AG10803 (cell line): Measurements from ENCODE around the gene TMEM150A.

Source experiments
- DNase-seq: peaks from one replicate; pipeline ENCODE4 v3.0.0; 2010; ENCODE audit warnings: low read depth
- H3K4me3 ChIP-seq: 2 replicates; pipeline ENCODE4 v1.5.1; 2011; ENCODE audit warnings: mild to moderate bottlenecking, low read length, control low read depth
- CTCF ChIP-seq: conservative IDR thresholded peaks from 2 replicates; pipeline ENCODE4 v1.5.1; 2011; ENCODE audit warnings: mild to moderate bottlenecking, low read length, control low read depth, inconsistent platforms

The TMEM150A gene

GRCh38 chr2:85551698-85552678, 50.5 kb downstream of the TMEM150A start:
- H3K4me3 ChIP-seq, result no peak overlapping the region
- peak; percentile 70 for DNase-seq
- TF ChIP-seq CTCF, result peak; percentile 96

GRCh38 chr2:85550486-85550885, 52.0 kb downstream of the TMEM150A start:
- TF ChIP-seq CTCF, result no peak
- H3K4me3 ChIP-seq, result no peak overlapping the region
- no peak for DNase-seq

- TF ChIP-seq CTCF, result no peak
- no peak overlapping the region for H3K4me3 ChIP-seq
- DNase-seq, result peak; percentile 96
Observed at GRCh38 chr2:85549826-85550225, 52.7 kb downstream of the TMEM150A start.

GRCh38 chr2:85549095-85549494, 53.4 kb downstream of the TMEM150A start:
- no peak overlapping the region for H3K4me3 ChIP-seq

GRCh38 chr2:85548608-85548900, 53.9 kb downstream of the TMEM150A start:
- no peak for TF ChIP-seq CTCF
- no peak for DNase-seq
- no peak overlapping the region for H3K4me3 ChIP-seq

More at GRCh38 chr2:85549095-85549494, 53.4 kb downstream of the TMEM150A start:
- DNase-seq, result no peak
- no peak for TF ChIP-seq CTCF
